Ascending aorta (tissue), 2 donors: ENCODE data around the gene PHLDA1. TPM values are rescaled to one million over a fixed set of nuclear protein-coding genes. Genes with fewer than 3 reads are reported as not detected.

Source experiments
- DNase-seq, 2 donors: peaks; one replicate each; pipeline ENCODE4 v3.0.0-alpha.2; 2019; ENCODE audit warnings: low spot score in 2 of 2
- H3K27ac ChIP-seq, 2 donors: fragments of 200-600 bp; sonication (generic); one replicate each; pipeline ENCODE4 v1.5.1; 2016 to 2017; ENCODE audit warnings: mild to moderate bottlenecking in 1 of 2
- H3K27me3 ChIP-seq: fragments of 200-600 bp; sonication (generic); one replicate; pipeline ENCODE4 v1.5.1; 2017
- H3K36me3 ChIP-seq, 2 donors: fragments of 200-600 bp; sonication (generic); one replicate each; pipeline ENCODE4 v1.5.1; 2016
- H3K4me1 ChIP-seq, 2 donors: fragments of 200-600 bp; sonication (generic); one replicate each; pipeline ENCODE4 v1.5.1; 2016 to 2017; ENCODE audit warnings: mild to moderate bottlenecking in 1 of 2
- H3K4me3 ChIP-seq, 2 donors: fragments of 200-600 bp; sonication (generic); one replicate each; pipeline ENCODE4 v1.5.1; 2016 to 2017; ENCODE audit warnings: mild to moderate bottlenecking in 1 of 2
- H3K9me3 ChIP-seq, 2 donors: fragments of 200-600 bp; sonication (generic); one replicate each; pipeline ENCODE4 v1.5.1; 2016
- CTCF ChIP-seq, 3 experiments: fragments of 200-600 bp in 2 of 3; fragments of 450-650 bp in 1 of 3; sonication (generic) in 2 of 3; IDR thresholded peaks; one replicate each; pipeline ENCODE4 v1.5.1; 2016 to 2019; ENCODE audit warnings: antibody characterized with exemption in 3 of 3, mild to moderate bottlenecking in 1 of 3, moderate library complexity in 1 of 3
- intact Hi-C: fragments of 100-400 bp; cut with DNase I; formaldehyde crosslinking; loops from one replicate; pipeline ENCODE4 v1.15.1; 2023
- total RNA-seq: library from RNA; depleted of rRNA; stranded (reverse); fragments of >200 nt; gene quantifications from one replicate; pipeline ENCODE4 v1.1.0, GENCODE V29; 2016

Gene PHLDA1
- total RNA-seq, 1 donor from 2014 or later: 11.8 TPM

GRCh38 chr12:75976913-75977312 lies 54.7 kb downstream of the PHLDA1 start:
- intact Hi-C loops: loop anchor here (5.0 kb wide), 1 partner anchor 110 kb away; no protein-coding TSS in a partner anchor
- no peaks in the 10 kb centered on the region for H3K9me3 ChIP-seq
- no peaks in the 10 kb centered on the region for H3K27me3 ChIP-seq
- no peak for DNase-seq
- no peaks in the 10 kb centered on the region for H3K36me3 ChIP-seq
- peak overlapping the region; percentile 86 to 91 for H3K27ac ChIP-seq
- TF ChIP-seq CTCF (IDR thresholded peaks at IDR 0.05): no peak
- H3K4me1 ChIP-seq: peaks cover 13 to 23% of the 10 kb centered on the region in 2 donors
- no peak overlapping the region for H3K4me3 ChIP-seq

- Histone ChIP-seq H3K27ac (peak overlapping the region; percentile 86 to 91), H3K4me1 (peaks cover 8 to 20% of the 10 kb centered on the region in 2 donors), H3K9me3 (no peaks in the 10 kb centered on the region), H3K36me3 (no peaks in the 10 kb centered on the region), H3K27me3 (no peaks in the 10 kb centered on the region), H3K4me3 (no peak overlapping the region)
- no peak for DNase-seq
- TF ChIP-seq CTCF (IDR thresholded peaks at IDR 0.05): no peak
- intact Hi-C loops: loop anchor here (5.0 kb wide), 1 partner anchor 111 kb away; no protein-coding TSS in a partner anchor
These were observed 55.5 kb downstream of the PHLDA1 start for GRCh38 chr12:75976113-75976512.

GRCh38 chr12:75975702-75976101 lies 55.9 kb downstream of the PHLDA1 start:
- intact Hi-C loops: loop anchor here (5.0 kb wide), 1 partner anchor 112 kb away; no protein-coding TSS in a partner anchor
- peak overlapping the region; percentile 86 to 91 for H3K27ac ChIP-seq

More at GRCh38 chr12:75975702-75976101, 55.9 kb downstream of the PHLDA1 start:
- no peaks in the 10 kb centered on the region for H3K36me3 ChIP-seq
- H3K9me3 ChIP-seq: no peaks in the 10 kb centered on the region
- TF ChIP-seq CTCF (IDR thresholded peaks at IDR 0.05): no peak
- no peaks in the 10 kb centered on the region for H3K27me3 ChIP-seq
- H3K4me3 ChIP-seq: no peak overlapping the region
- peaks cover 7 to 20% of the 10 kb centered on the region in 2 donors for H3K4me1 ChIP-seq
- no peak for DNase-seq

Other genes starting within 250 kb of the PHLDA1 start
- gene NAP1L1, start 52.9 kb upstream of the PHLDA1 start, total RNA-seq: 116 TPM